GM12875 (cell line): Measurements from ENCODE around the gene HEMK1.

Source experiments
- H3K4me3 ChIP-seq: one replicate; pipeline ENCODE4 v1.5.1; 2011; ENCODE audit warnings: low read depth, low read length, control low read depth
- CTCF ChIP-seq: IDR thresholded peaks from 2 replicates; pipeline ENCODE4 v1.5.1; 2011; ENCODE audit warnings: low read depth, mild to moderate bottlenecking, control low read depth, inconsistent platforms, low read length, moderate library complexity, borderline replicate concordance; ENCODE audit not compliant: insufficient read depth

The HEMK1 gene

GRCh38 chr3:50574444-50574831, 5.1 kb downstream of the HEMK1 start:
- H3K4me3 ChIP-seq: no peak overlapping the region
- TF ChIP-seq CTCF: no peak

GRCh38 chr3:50575372-50575771, 6.0 kb downstream of the HEMK1 start:
- H3K4me3 ChIP-seq: no peak overlapping the region
- TF ChIP-seq CTCF: no peak

GRCh38 chr3:50577348-50577747, 8.0 kb downstream of the HEMK1 start:
- TF ChIP-seq CTCF: no peak

GRCh38 chr3:50580683-50581458, 11.5 kb downstream of the HEMK1 start:
- TF ChIP-seq CTCF: no peak
- H3K4me3 ChIP-seq: no peak overlapping the region

More at GRCh38 chr3:50577348-50577747, 8.0 kb downstream of the HEMK1 start:
- no peak overlapping the region for H3K4me3 ChIP-seq

GRCh38 chr3:50581459-50581842, 12.1 kb downstream of the HEMK1 start:
- TF ChIP-seq CTCF: no peak
- no peak overlapping the region for H3K4me3 ChIP-seq

GRCh38 chr3:50582083-50582482, 12.8 kb downstream of the HEMK1 start:
- no peak overlapping the region for H3K4me3 ChIP-seq
- TF ChIP-seq CTCF: no peak

- no peak overlapping the region for H3K4me3 ChIP-seq
- TF ChIP-seq CTCF: no peak
Measured at GRCh38 chr3:50583897-50584296, 14.6 kb downstream of the HEMK1 start.
